ENCODE measurements around the gene DTX2.

DNA sequence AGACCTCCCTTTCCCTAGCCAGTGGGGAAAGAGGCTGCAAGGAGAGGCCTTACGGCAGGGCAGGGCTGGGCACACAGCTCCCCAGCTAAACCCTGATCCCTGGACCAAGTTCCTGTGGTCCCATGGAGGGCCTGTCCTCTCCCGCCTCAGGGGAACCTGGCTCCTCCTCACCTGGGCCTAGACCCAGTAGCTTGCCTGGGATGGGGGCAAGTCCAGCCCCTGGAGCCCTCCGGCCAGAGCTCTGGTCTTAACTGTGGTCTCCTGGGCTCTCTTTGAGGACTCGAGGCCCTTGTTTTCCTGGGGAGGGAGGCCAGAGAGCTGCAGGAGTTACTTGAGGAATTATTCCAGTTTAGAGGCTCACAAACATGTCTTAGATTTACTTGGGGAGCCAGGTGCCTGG is 35.3 kb upstream of the DTX2 start:
- no peak for TF ChIP-seq EZH2 (IDR thresholded peaks at IDR 0.05; ENCODE audit: low read length)
- TF ChIP-seq, protein P1, sequence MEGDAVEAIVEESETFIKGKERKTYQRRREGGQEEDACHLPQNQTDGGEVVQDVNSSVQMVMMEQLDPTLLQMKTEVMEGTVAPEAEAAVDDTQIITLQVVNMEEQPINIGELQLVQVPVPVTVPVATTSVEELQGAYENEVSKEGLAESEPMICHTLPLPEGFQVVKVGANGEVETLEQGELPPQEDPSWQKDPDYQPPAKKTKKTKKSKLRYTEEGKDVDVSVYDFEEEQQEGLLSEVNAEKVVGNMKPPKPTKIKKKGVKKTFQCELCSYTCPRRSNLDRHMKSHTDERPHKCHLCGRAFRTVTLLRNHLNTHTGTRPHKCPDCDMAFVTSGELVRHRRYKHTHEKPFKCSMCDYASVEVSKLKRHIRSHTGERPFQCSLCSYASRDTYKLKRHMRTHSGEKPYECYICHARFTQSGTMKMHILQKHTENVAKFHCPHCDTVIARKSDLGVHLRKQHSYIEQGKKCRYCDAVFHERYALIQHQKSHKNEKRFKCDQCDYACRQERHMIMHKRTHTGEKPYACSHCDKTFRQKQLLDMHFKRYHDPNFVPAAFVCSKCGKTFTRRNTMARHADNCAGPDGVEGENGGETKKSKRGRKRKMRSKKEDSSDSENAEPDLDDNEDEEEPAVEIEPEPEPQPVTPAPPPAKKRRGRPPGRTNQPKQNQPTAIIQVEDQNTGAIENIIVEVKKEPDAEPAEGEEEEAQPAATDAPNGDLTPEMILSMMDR (optimal IDR thresholded peaks at IDR 0.05 in 1 of 3, IDR thresholded peaks at IDR 0.05 in 1 of 3, conservative IDR thresholded peaks at IDR 0.05 in 1 of 3; ENCODE audit: extremely low read depth in 1 of 3, insufficient read depth in 2 of 3, low read length in 3 of 3), result no peak
